OCI-M2 (cell line): ENCODE results near the gene PIGU.

Experiments used
- DNase-seq: peaks from one replicate; lab custom pipeline; 2025; ENCODE audit not compliant: unreplicated experiment; lab: John Stamatoyannopoulos, UW

PIGU gene

GRCh38 chr20:34579979-34580940 lies 96.6 kb downstream of the PIGU start:
- no peak for DNase-seq

- DNase-seq, result no peak
These were observed 97.5 kb downstream of the PIGU start for GRCh38 chr20:34579191-34579978.

- DNase-seq, result no peak
These were observed 98.4 kb downstream of the PIGU start for GRCh38 chr20:34578521-34578920.

GRCh38 chr20:34578025-34578424 lies 98.9 kb downstream of the PIGU start:
- no peak for DNase-seq

GRCh38 chr20:34577061-34577460 lies 99.8 kb downstream of the PIGU start:
- DNase-seq, result no peak

GRCh38 chr20:34575756-34576155 lies 101.1 kb downstream of the PIGU start:
- DNase-seq, result no peak

GRCh38 chr20:34575271-34575670 lies 101.6 kb downstream of the PIGU start:
- no peak for DNase-seq

GRCh38 chr20:34574861-34575260 lies 102.0 kb downstream of the PIGU start:
- no peak for DNase-seq

- no peak for DNase-seq
These were observed 102.5 kb downstream of the PIGU start for GRCh38 chr20:34574426-34574825.

GRCh38 chr20:34573541-34574300 lies 103.2 kb downstream of the PIGU start:
- DNase-seq, result no peak

- no peak for DNase-seq
These were observed 105.1 kb downstream of the PIGU start for GRCh38 chr20:34571753-34572152.

- DNase-seq, result no peak
These were observed 106.0 kb downstream of the PIGU start for GRCh38 chr20:34570859-34571306.

- DNase-seq, result no peak
These were observed 107.3 kb downstream of the PIGU start for GRCh38 chr20:34569598-34569997.

GRCh38 chr20:34567892-34568865 lies 108.7 kb downstream of the PIGU start:
- DNase-seq, result no peak

GRCh38 chr20:34566978-34567891 lies 109.7 kb downstream of the PIGU start:
- DNase-seq, result no peak

- DNase-seq, result no peak
These were observed 112.1 kb downstream of the PIGU start for GRCh38 chr20:34564833-34565232.

GRCh38 chr20:34562641-34563040 lies 114.3 kb downstream of the PIGU start:
- DNase-seq, result no peak

- DNase-seq, result no peak
These were observed 115.2 kb downstream of the PIGU start for GRCh38 chr20:34561661-34562060.

GRCh38 chr20:34560614-34561013 lies 116.3 kb downstream of the PIGU start:
- no peak for DNase-seq
